ENCODE measurements around the gene TMEM229B. TPM values are rescaled to one million over a fixed set of nuclear protein-coding genes. Genes with fewer than 3 reads are reported as not detected.

The TMEM229B gene
- total RNA-seq, 5 donors from 2014 or later (not counting 1 experiment from before 2014, with no cell fraction given) = 19.0 to 41.7 (median 32.3) TPM

DNA sequence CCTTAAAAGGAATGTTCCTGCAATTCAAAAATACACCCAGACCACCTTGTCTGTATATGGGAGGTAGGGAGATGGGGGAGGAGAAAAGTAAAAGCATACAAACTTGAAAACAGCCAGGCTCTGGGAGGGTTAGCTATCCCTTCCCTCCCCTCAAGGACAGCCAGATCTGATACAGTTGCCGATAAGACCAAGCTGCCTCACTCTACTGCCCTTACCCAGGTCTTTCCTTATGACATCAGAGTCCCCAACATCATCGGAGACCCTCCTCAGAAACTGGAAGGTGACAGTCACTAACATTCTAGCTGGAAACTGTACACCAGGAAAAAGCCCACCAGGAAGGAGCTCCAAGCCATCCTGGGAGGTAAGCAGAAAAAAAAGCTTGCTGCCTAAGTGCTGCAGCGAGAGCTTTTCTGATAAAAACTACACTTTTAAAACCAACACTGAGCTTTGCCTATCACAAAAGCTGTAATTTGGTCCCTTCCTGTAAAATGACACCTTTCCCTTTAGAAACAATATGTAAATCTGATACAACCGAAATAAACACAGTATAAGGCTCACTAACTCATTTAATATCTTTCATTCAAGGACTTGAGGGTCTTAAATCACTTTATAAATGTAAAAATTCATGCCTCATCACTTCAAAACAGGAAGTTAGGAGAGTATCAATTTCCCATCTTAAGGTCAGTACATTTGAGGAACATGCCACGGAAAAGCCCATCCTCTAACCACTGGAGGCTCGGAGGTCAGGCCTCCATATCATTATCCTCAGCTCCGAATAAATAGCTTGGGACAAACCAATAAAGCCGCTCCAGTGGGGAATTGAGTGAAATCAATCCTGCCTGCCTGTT, 24.2 kb upstream of the TMEM229B start:
- Histone ChIP-seq H3K27me3 (replicated peaks in 1 of 2; ENCODE audit: control insufficient read depth in 2 of 2, extremely low read depth in 1 of 2, insufficient read depth in 2 of 2, low read length in 1 of 2) (no peaks in the 10 kb centered on the region), H3K27ac (ENCODE audit: low read length) (no peak overlapping the region), H3K36me3 (ENCODE audit: control insufficient read depth in 2 of 2, extremely low read depth in 1 of 2, insufficient read depth in 1 of 2, low read length in 1 of 2) (no peaks in the 10 kb centered on the region), H3K4me1 (ENCODE audit: control insufficient read depth in 1 of 2, extremely low read depth in 1 of 2, insufficient read depth in 2 of 2, low read length in 2 of 2) (peaks cover 2 to 28% of the 10 kb centered on the region in 2 experiments), H3K9me3 (no peaks in the 10 kb centered on the region), H3K4me3 (ENCODE audit: control insufficient read depth in 1 of 2, extremely low read depth in 1 of 2, low read length in 1 of 2) (no peak overlapping the region)
- ATAC-seq (replicated peaks in 1 of 4) (no peak), DNase-seq (no peak)
- Mint-ChIP-seq H3K27me3 (no peaks in the 10 kb centered on the region), H3K4me3 (no peak overlapping the region), H3K36me3 (no peaks in the 10 kb centered on the region), H3K27ac (peak overlapping the region; percentile 91 to 94), H3K4me1 (peaks cover 7 to 37% (median 32%) of the 10 kb centered on the region in 3 donors), H3K9me3 (no peaks in the 10 kb centered on the region)
- WGBS (ENCODE audit: insufficient coverage) = 92% methylated on average over 3 of the region's 8 CpGs
- CTCF ChIA-PET = no interaction called here
- POLR2A ChIA-PET = no interaction called here

DNA sequence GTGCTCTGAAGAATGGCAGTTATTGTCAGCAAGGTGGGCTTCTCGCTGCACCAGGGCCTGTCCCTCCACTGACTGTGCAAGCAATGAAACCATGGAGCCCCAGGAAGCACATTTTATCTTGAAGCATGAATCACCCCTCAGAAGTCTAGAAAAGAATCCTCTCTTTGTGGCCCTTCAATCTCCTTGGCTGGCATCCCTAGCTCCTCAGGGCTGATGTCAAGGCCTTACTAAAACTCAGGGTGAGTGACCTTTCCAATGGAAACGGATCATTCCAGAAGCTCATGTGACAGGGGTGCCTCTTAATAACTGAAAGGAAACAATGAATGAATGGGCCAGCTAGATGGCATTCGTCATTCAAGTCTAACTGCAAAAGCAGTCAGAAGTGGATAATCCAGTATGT, 22.3 kb upstream of the TMEM229B start:
- no peak for ATAC-seq (replicated peaks in 1 of 4)
- H3K9me3 ChIP-seq = no peaks in the 10 kb centered on the region
- H3K27ac ChIP-seq (ENCODE audit: low read length) = no peak overlapping the region
- POLR2A ChIA-PET = no interaction called here
- Mint-ChIP-seq H3K27me3 (no peaks in the 10 kb centered on the region), H3K4me1 (peaks cover 0 to 27% (median 22%) of the 10 kb centered on the region in 3 donors), H3K9me3 (no peaks in the 10 kb centered on the region), H3K36me3 (peaks cover 4% of the 10 kb centered on the region), H3K27ac (peak overlapping the region in 1 of 2 donors; percentile 68), H3K4me3 (no peak overlapping the region)
- CTCF ChIA-PET = no interaction called here
- WGBS (ENCODE audit: insufficient coverage) = 83% methylated on average over 3 of the region's 3 CpGs
- no peak overlapping the region for H3K4me3 ChIP-seq (ENCODE audit: control insufficient read depth in 1 of 2, extremely low read depth in 1 of 2, low read length in 1 of 2)
- no peaks in the 10 kb centered on the region for H3K27me3 ChIP-seq (replicated peaks in 1 of 2; ENCODE audit: control insufficient read depth in 2 of 2, extremely low read depth in 1 of 2, insufficient read depth in 2 of 2, low read length in 1 of 2)
- H3K4me1 ChIP-seq (ENCODE audit: control insufficient read depth in 1 of 2, extremely low read depth in 1 of 2, insufficient read depth in 2 of 2, low read length in 2 of 2) = peaks cover 2 to 20% of the 10 kb centered on the region in 2 experiments
- no peaks in the 10 kb centered on the region for H3K36me3 ChIP-seq (ENCODE audit: control insufficient read depth in 2 of 2, extremely low read depth in 1 of 2, insufficient read depth in 1 of 2, low read length in 1 of 2)
- no peak for DNase-seq

DNA sequence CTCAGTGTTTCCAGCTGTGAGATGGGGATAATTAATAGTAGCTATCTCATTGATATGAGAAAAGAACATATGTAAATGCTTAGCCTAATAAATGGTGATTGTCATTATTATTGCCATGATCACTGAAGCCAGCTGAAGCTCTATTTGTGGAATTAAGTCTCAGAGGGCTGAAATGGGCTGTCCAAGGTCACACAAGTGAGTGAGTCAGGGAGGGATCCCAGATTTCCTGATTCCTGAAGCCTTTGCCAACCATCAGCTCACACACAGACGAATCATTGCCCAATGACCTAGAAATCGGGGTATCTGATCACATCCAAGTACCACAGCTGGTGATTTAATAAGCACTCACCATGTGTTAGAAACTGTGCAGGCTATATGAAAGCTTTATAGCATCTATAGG, 21.6 kb upstream of the TMEM229B start:
- no peaks in the 10 kb centered on the region for H3K9me3 Mint-ChIP-seq
- Histone ChIP-seq H3K27me3 (replicated peaks in 1 of 2; ENCODE audit: control insufficient read depth in 2 of 2, extremely low read depth in 1 of 2, insufficient read depth in 2 of 2, low read length in 1 of 2) (no peaks in the 10 kb centered on the region), H3K27ac (ENCODE audit: low read length) (no peak overlapping the region), H3K4me1 (ENCODE audit: control insufficient read depth in 1 of 2, extremely low read depth in 1 of 2, insufficient read depth in 2 of 2, low read length in 2 of 2) (peaks cover 2 to 15% of the 10 kb centered on the region in 2 experiments), H3K9me3 (no peaks in the 10 kb centered on the region), H3K4me3 (ENCODE audit: control insufficient read depth in 1 of 2, extremely low read depth in 1 of 2, low read length in 1 of 2) (no peak overlapping the region), H3K36me3 (ENCODE audit: control insufficient read depth in 2 of 2, extremely low read depth in 1 of 2, insufficient read depth in 1 of 2, low read length in 1 of 2) (no peaks in the 10 kb centered on the region)
- peaks cover 8% of the 10 kb centered on the region for H3K36me3 Mint-ChIP-seq
- ChIA-PET CTCF (interaction anchor here in 1 of 2 donors (1.2 kb wide), 1 partner anchor 21 kb away, joined by 3 read pairs; no protein-coding TSS in a partner anchor), POLR2A (no interaction called here)
- ATAC-seq (replicated peaks in 1 of 4) (no peak), DNase-seq (no peak)
- no peaks in the 10 kb centered on the region for H3K27me3 Mint-ChIP-seq
- H3K4me1 Mint-ChIP-seq = peaks cover 0 to 23% (median 19%) of the 10 kb centered on the region in 3 donors
- H3K27ac Mint-ChIP-seq = peak overlapping the region in 1 of 2 donors; percentile 68
- H3K4me3 Mint-ChIP-seq = no peak overlapping the region
- WGBS (ENCODE audit: insufficient coverage) = no CpG with 5 or more reads among the region's 2 CpGs

DNA sequence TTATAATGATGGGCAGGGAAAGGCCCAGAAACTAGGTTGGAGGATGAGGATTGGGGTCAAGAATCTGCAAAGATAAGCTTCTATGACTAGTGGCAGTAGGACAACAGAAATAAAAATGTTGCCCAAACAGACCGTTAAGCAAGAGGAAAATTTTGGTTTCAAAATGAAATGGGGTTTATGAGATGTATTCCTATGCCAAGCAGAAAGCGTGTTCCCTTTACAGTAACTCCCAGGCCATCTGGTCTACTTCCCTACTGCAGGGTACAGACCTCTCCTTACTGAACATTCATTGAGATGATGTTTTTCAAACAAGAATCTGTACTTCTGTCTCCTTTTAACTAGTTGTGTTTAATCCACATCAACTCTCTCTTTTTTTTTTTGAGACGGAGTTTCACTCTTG, 20.4 kb upstream of the TMEM229B start:
- H3K27ac Mint-ChIP-seq = no peak overlapping the region
- ATAC-seq (replicated peaks in 1 of 4) (no peak), DNase-seq (no peak)
- no peaks in the 10 kb centered on the region for H3K9me3 Mint-ChIP-seq
- Histone ChIP-seq H3K9me3 (no peaks in the 10 kb centered on the region), H3K4me3 (ENCODE audit: control insufficient read depth in 1 of 2, extremely low read depth in 1 of 2, low read length in 1 of 2) (no peak overlapping the region), H3K4me1 (ENCODE audit: control insufficient read depth in 1 of 2, extremely low read depth in 1 of 2, insufficient read depth in 2 of 2, low read length in 2 of 2) (peaks cover 0 to 7% of the 10 kb centered on the region in 2 experiments), H3K27me3 (replicated peaks in 1 of 2; ENCODE audit: control insufficient read depth in 2 of 2, extremely low read depth in 1 of 2, insufficient read depth in 2 of 2, low read length in 1 of 2) (no peaks in the 10 kb centered on the region), H3K36me3 (ENCODE audit: control insufficient read depth in 2 of 2, extremely low read depth in 1 of 2, insufficient read depth in 1 of 2, low read length in 1 of 2) (no peaks in the 10 kb centered on the region), H3K27ac (ENCODE audit: low read length) (no peak overlapping the region)
- no peaks in the 10 kb centered on the region for H3K27me3 Mint-ChIP-seq
- POLR2A ChIA-PET = no interaction called here
- no CpG with 5 or more reads among the region's 3 CpGs for WGBS (ENCODE audit: insufficient coverage)
- H3K4me3 Mint-ChIP-seq = no peak overlapping the region
- peaks cover 11% of the 10 kb centered on the region for H3K36me3 Mint-ChIP-seq
- CTCF ChIA-PET = interaction anchor here (0.6 to 1.2 kb wide), 3 partner anchors 9 to 82 kb away, joined by 3 read pairs; no protein-coding TSS in a partner anchor
- H3K4me1 Mint-ChIP-seq = peaks cover 0 to 18% (median 13%) of the 10 kb centered on the region in 3 donors

DNA sequence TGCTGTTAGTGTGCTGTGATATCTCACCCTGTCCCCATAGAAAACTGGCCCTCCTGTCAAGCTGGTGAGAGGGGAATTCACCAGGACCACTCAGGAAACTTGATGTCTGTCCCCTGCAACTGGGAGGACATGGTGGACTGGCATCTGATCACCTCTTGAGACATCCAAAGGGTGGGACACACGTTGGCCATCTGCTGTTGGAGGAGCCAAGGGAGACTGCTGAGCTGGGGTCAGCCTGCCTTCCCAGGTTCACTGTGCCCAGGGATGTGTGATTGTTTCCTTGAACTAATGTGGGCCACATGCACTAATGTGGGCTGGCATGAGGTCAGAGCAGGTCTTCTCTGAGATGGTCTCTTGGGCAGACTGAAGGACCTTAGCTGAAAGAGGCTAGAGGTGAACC, 16.7 kb upstream of the TMEM229B start:
- H3K27ac Mint-ChIP-seq = no peak overlapping the region
- 67% methylated on average over 1 of the region's 1 CpG for WGBS (ENCODE audit: insufficient coverage)
- POLR2A ChIA-PET = no interaction called here

DNA sequence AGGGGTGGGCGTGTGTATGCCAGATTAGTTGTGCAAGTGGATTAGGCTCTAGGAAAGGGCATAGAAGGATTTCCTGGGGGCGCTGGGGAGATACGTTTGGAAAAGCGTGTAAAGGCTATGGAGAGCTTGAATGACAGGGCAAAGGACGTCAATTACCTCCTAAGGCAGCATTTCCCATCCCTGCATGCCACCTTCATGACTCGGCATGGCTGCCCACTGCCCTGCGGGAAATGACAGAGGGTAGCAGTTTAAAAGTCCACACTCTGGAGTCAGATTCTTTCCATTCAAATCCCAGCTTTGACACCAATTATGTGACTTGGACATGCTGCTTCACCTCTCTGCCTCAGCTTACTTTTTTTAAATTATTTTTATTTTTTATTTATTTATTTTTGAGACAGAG, 14.8 kb upstream of the TMEM229B start:
- Mint-ChIP-seq H3K27me3 (no peaks in the 10 kb centered on the region), H3K36me3 (peaks cover 16% of the 10 kb centered on the region), H3K27ac (no peak overlapping the region), H3K9me3 (no peaks in the 10 kb centered on the region), H3K4me3 (no peak overlapping the region), H3K4me1 (peaks cover under 1 to 3% (median 1%) of the 10 kb centered on the region in 3 donors)
- Histone ChIP-seq H3K27me3 (replicated peaks in 1 of 2; ENCODE audit: control insufficient read depth in 2 of 2, extremely low read depth in 1 of 2, insufficient read depth in 2 of 2, low read length in 1 of 2) (no peaks in the 10 kb centered on the region), H3K9me3 (no peaks in the 10 kb centered on the region), H3K36me3 (ENCODE audit: control insufficient read depth in 2 of 2, extremely low read depth in 1 of 2, insufficient read depth in 1 of 2, low read length in 1 of 2) (no peaks in the 10 kb centered on the region), H3K4me1 (ENCODE audit: control insufficient read depth in 1 of 2, extremely low read depth in 1 of 2, insufficient read depth in 2 of 2, low read length in 2 of 2) (peaks cover 0 to 1% of the 10 kb centered on the region in 2 experiments), H3K27ac (ENCODE audit: low read length) (no peak overlapping the region), H3K4me3 (ENCODE audit: control insufficient read depth in 1 of 2, extremely low read depth in 1 of 2, low read length in 1 of 2) (no peak overlapping the region)
- POLR2A ChIA-PET = no interaction called here
- 93% methylated on average over 6 of the region's 7 CpGs for WGBS (ENCODE audit: insufficient coverage)
- DNase-seq (no peak), ATAC-seq (replicated peaks in 1 of 4) (no peak)
- CTCF ChIA-PET = no interaction called here

More for the DNA sequence above, 16.7 kb upstream of the TMEM229B start:
- H3K4me1 ChIP-seq (ENCODE audit: control insufficient read depth in 1 of 2, extremely low read depth in 1 of 2, insufficient read depth in 2 of 2, low read length in 2 of 2) = no peaks in the 10 kb centered on the region
- ATAC-seq (replicated peaks in 1 of 4) (no peak), DNase-seq (no peak)
- Mint-ChIP-seq H3K27me3 (no peaks in the 10 kb centered on the region), H3K4me3 (no peak overlapping the region), H3K4me1 (no peaks in the 10 kb centered on the region), H3K36me3 (peaks cover 11% of the 10 kb centered on the region), H3K9me3 (no peaks in the 10 kb centered on the region)
- H3K4me3 ChIP-seq (ENCODE audit: control insufficient read depth in 1 of 2, extremely low read depth in 1 of 2, low read length in 1 of 2) = no peak overlapping the region
- no peaks in the 10 kb centered on the region for H3K27me3 ChIP-seq (replicated peaks in 1 of 2; ENCODE audit: control insufficient read depth in 2 of 2, extremely low read depth in 1 of 2, insufficient read depth in 2 of 2, low read length in 1 of 2)
- H3K9me3 ChIP-seq = no peaks in the 10 kb centered on the region
- CTCF ChIA-PET = no interaction called here
- no peak overlapping the region for H3K27ac ChIP-seq (ENCODE audit: low read length)
- H3K36me3 ChIP-seq (ENCODE audit: control insufficient read depth in 2 of 2, extremely low read depth in 1 of 2, insufficient read depth in 1 of 2, low read length in 1 of 2) = no peaks in the 10 kb centered on the region
